ENCODE results near the gene KIF6. TPM values are rescaled to one million over a fixed set of nuclear protein-coding genes. Genes with fewer than 3 reads are reported as not detected.

Gene KIF6
- total RNA-seq, 1 donor from 2014 or later = 0.43 TPM

GRCh38 chr6:39527792-39528564 is 197.2 kb downstream of the KIF6 start:
- Histone ChIP-seq H3K4me3 (no peak overlapping the region), H3K27me3 (no peaks in the 10 kb centered on the region), H3K4me1 (peaks cover 0 to 9% of the 10 kb centered on the region in 2 donors), H3K36me3 (no peaks in the 10 kb centered on the region), H3K9me3 (no peaks in the 10 kb centered on the region), H3K27ac (no peak overlapping the region)
- no peak for TF ChIP-seq CTCF (IDR thresholded peaks at IDR 0.05)
- no peak for DNase-seq (ENCODE audit: low spot score in 2 of 2)
- intact Hi-C loops (cut with DNase I) = no loop called here

GRCh38 chr6:39524007-39524406 is 201.2 kb downstream of the KIF6 start:
- Histone ChIP-seq H3K36me3 (no peaks in the 10 kb centered on the region), H3K9me3 (no peaks in the 10 kb centered on the region), H3K4me1 (no peaks in the 10 kb centered on the region), H3K27ac (no peak overlapping the region), H3K27me3 (no peaks in the 10 kb centered on the region), H3K4me3 (no peak overlapping the region)
- intact Hi-C loops (cut with DNase I) = no loop called here
- no peak for DNase-seq (ENCODE audit: low spot score in 2 of 2)
- TF ChIP-seq CTCF (IDR thresholded peaks at IDR 0.05) = no peak

GRCh38 chr6:39521958-39522357 is 203.2 kb downstream of the KIF6 start:
- H3K27me3 ChIP-seq = no peaks in the 10 kb centered on the region
- intact Hi-C loops (cut with DNase I) = no loop called here
- no peak overlapping the region for H3K27ac ChIP-seq
- H3K4me1 ChIP-seq = no peaks in the 10 kb centered on the region
- no peaks in the 10 kb centered on the region for H3K9me3 ChIP-seq
- H3K4me3 ChIP-seq = no peak overlapping the region
- no peak for TF ChIP-seq CTCF (IDR thresholded peaks at IDR 0.05)
- DNase-seq (ENCODE audit: low spot score in 2 of 2) = no peak
- no peaks in the 10 kb centered on the region for H3K36me3 ChIP-seq

DNA sequence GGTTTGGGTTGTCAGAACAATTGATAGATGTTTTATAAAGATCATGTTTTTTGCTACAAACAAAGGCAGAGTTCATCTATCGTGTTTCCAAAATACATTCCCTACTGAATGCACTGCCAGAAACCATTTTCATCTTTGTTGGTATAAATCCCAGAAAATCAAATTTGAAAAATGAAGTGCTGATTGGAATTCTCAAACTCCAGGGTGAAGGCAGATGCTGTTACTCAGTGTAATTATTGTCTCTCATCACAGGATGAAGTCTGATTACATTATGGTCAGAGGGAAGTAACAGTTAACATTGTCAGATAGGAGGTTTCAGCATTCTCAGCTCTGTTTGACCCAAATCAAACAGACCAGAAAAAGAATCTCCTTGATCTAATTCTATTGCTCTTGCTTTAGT is 204.3 kb downstream of the KIF6 start:
- intact Hi-C loops (cut with DNase I) = no loop called here
- DNase-seq (ENCODE audit: low spot score in 2 of 2) = no peak
- Histone ChIP-seq H3K9me3 (no peaks in the 10 kb centered on the region), H3K4me1 (no peaks in the 10 kb centered on the region), H3K27ac (no peak overlapping the region), H3K4me3 (no peak overlapping the region), H3K27me3 (no peaks in the 10 kb centered on the region), H3K36me3 (no peaks in the 10 kb centered on the region)
- no peak for TF ChIP-seq CTCF (IDR thresholded peaks at IDR 0.05)

DNA sequence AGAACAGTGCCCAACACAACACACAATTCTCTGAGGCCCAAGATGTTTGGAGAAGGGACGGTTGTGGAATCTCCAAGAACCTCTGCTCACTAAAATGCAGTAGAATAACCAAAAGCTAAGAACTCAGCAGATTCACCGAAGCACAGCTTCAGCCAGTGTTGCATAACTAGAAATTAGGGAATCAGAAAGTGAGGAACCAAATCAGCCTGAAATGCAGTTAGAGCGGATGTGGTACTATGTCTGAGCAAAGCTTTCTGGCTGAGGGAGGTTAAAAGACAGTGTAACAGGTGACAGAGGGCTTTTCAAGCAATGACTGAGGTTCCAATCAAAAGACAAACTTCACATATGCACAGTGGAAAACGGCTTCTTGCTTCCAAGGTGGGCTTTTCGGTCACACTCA is 204.8 kb downstream of the KIF6 start:
- Histone ChIP-seq H3K4me1 (no peaks in the 10 kb centered on the region), H3K27me3 (no peaks in the 10 kb centered on the region), H3K36me3 (no peaks in the 10 kb centered on the region), H3K27ac (no peak overlapping the region), H3K9me3 (no peaks in the 10 kb centered on the region), H3K4me3 (no peak overlapping the region)
- no peak for DNase-seq (ENCODE audit: low spot score in 2 of 2)
- intact Hi-C loops (cut with DNase I) = no loop called here
- no peak for TF ChIP-seq CTCF (IDR thresholded peaks at IDR 0.05)

Measured in ascending aorta (tissue), 2 donors.